Epidermal melanocyte (primary cell): ENCODE results near the gene AKT3.

Experiments
- DNase-seq: peaks from one replicate; pipeline ENCODE4 v3.0.0; 2011; ENCODE audit warnings: low spot score; ENCODE audit not compliant: insufficient read length

AKT3 gene

GRCh38 chr1:243513726-243514491 is 336.1 kb downstream of the AKT3 start:
- DNase-seq = no peak

- DNase-seq = no peak
These were observed 339.1 kb downstream of the AKT3 start for GRCh38 chr1:243510928-243511327.

- DNase-seq = no peak
These were observed 341.1 kb downstream of the AKT3 start for GRCh38 chr1:243508943-243509342.

- no peak for DNase-seq
These were observed 341.7 kb downstream of the AKT3 start for GRCh38 chr1:243508303-243508713.

- no peak for DNase-seq
These were observed 342.3 kb downstream of the AKT3 start for GRCh38 chr1:243507672-243508302.

GRCh38 chr1:243507001-243507671 is 342.9 kb downstream of the AKT3 start:
- no peak for DNase-seq

GRCh38 chr1:243505986-243506689 is 343.9 kb downstream of the AKT3 start:
- DNase-seq = no peak

- no peak for DNase-seq
These were observed 346.9 kb downstream of the AKT3 start for GRCh38 chr1:243503155-243503554.

- no peak for DNase-seq
These were observed 349.0 kb downstream of the AKT3 start for GRCh38 chr1:243501002-243501401.

GRCh38 chr1:243500512-243500911 is 349.5 kb downstream of the AKT3 start:
- no peak for DNase-seq

- no peak for DNase-seq
These were observed 350.3 kb downstream of the AKT3 start for GRCh38 chr1:243499711-243500110.

- DNase-seq = no peak
These were observed 350.8 kb downstream of the AKT3 start for GRCh38 chr1:243499248-243499647.

GRCh38 chr1:243497939-243498681 is 351.9 kb downstream of the AKT3 start:
- no peak for DNase-seq

GRCh38 chr1:243496806-243497205 is 353.2 kb downstream of the AKT3 start:
- no peak for DNase-seq

- no peak for DNase-seq
These were observed 353.8 kb downstream of the AKT3 start for GRCh38 chr1:243496187-243496646.

GRCh38 chr1:243495442-243496186 is 354.4 kb downstream of the AKT3 start:
- DNase-seq = peak; percentile 59

- DNase-seq = no peak
These were observed 355.2 kb downstream of the AKT3 start for GRCh38 chr1:243494741-243495431.

GRCh38 chr1:243493156-243494129 is 356.6 kb downstream of the AKT3 start:
- DNase-seq = no peak
